Caco-2 (cell line): ENCODE results near the gene SRSF8. TPM values are rescaled to one million over a fixed set of nuclear protein-coding genes. Genes with fewer than 3 reads are reported as not detected.
"Not testable (repeated sequence)": the region's sequence is repeated elsewhere in the genome, so short reads cannot be mapped to it uniquely, and the experiment has no call there.

Source experiments
- BruUV-seq: library from RNA; stranded (reverse); fragments of 400-500 nt; replicated peaks from 2 replicates; lab custom pipeline; 2021; lab: Mats Ljungman, UMichigan
- CTCF ChIA-PET: fragments of 300-600 bp; sonication (Branson Sonifier 250); formaldehyde crosslinking; loops from one replicate; lab custom pipeline; 2022; ENCODE audit warnings: antibody characterized with exemption; lab: Charles Lee
- POLR2A ChIA-PET: fragments of 300-600 bp; sonication (Branson Sonifier 250); formaldehyde crosslinking; loops from one replicate; lab custom pipeline; 2022; ENCODE audit warnings: antibody characterized with exemption; lab: Charles Lee
- DNase-seq, 2 experiments: peaks; one replicate each; pipeline versions ENCODE4 v3.0.0 to v3.0.0-alpha.2; 2020 to 2022
- H3K27me3 ChIP-seq: replicated peaks from 2 replicates; pipeline ENCODE4 v1.6.0; 2011; ENCODE audit warnings: low read length; ENCODE audit not compliant: control insufficient read depth, insufficient read depth
- H3K36me3 ChIP-seq: 2 replicates; pipeline ENCODE4 v1.5.1; 2011; ENCODE audit warnings: low read length; ENCODE audit not compliant: control insufficient read depth, insufficient read depth
- H3K4me1 ChIP-seq: fragments of 250-450 bp; sonication (Bioruptor Pico); 2 replicates; pipeline ENCODE4 v1.5.1; 2020; ENCODE audit warnings: mild to moderate bottlenecking
- H3K4me3 ChIP-seq: 2 replicates; pipeline ENCODE4 v1.5.1; 2011; ENCODE audit warnings: low read depth, mild to moderate bottlenecking, control low read depth, low read length
- H3K9me3 ChIP-seq: fragments of 250-450 bp; sonication (Bioruptor Pico); 2 replicates; pipeline ENCODE4 v1.5.1; 2020; ENCODE audit warnings: mild to moderate bottlenecking, moderate library complexity
- H3K27ac Mint-ChIP-seq: one replicate; pipeline ENCODE4 v1.8.0; 2022; ENCODE audit warnings: mixed read lengths; ENCODE audit not compliant: unreplicated experiment
- H3K27me3 Mint-ChIP-seq: one replicate; pipeline ENCODE4 v1.8.0; 2022; ENCODE audit warnings: mixed read lengths; ENCODE audit not compliant: insufficient read depth, unreplicated experiment
- H3K36me3 Mint-ChIP-seq: one replicate; pipeline ENCODE4 v1.8.0; 2022; ENCODE audit warnings: mild to moderate bottlenecking, mixed read lengths; ENCODE audit not compliant: insufficient read depth, unreplicated experiment
- H3K4me1 Mint-ChIP-seq: one replicate; pipeline ENCODE4 v1.8.0; 2022; ENCODE audit warnings: low read depth, mixed read lengths; ENCODE audit not compliant: unreplicated experiment
- H3K4me3 Mint-ChIP-seq: one replicate; pipeline ENCODE4 v1.8.0; 2022; ENCODE audit warnings: mild to moderate bottlenecking, moderate library complexity, mixed read lengths; ENCODE audit not compliant: unreplicated experiment
- H3K9me3 Mint-ChIP-seq: one replicate; pipeline ENCODE4 v1.8.0; 2022; ENCODE audit warnings: mixed read lengths; ENCODE audit not compliant: unreplicated experiment
- CTCF ChIP-seq, 2 experiments: fragments of 200-600 bp in 1 of 2; IDR thresholded peaks; 1 replicate in 1 of 2; 2 replicates in 1 of 2; pipeline versions ENCODE4 v1.5.1 to v1.8.0; 2011 to 2022; ENCODE audit warnings: antibody characterized with exemption in 1 of 2, control low read depth in 1 of 2, inconsistent platforms in 1 of 2, low read depth in 1 of 2, low read length in 1 of 2, mild to moderate bottlenecking in 1 of 2, moderate library complexity in 1 of 2; ENCODE audit not compliant: insufficient read depth in 1 of 2, severe bottlenecking in 1 of 2, unreplicated experiment in 1 of 2
- intact Hi-C: fragments of 100-400 bp; cut with micrococcal nuclease; formaldehyde crosslinking; loops from one replicate; pipeline ENCODE4 v1.10.0; 2022; ENCODE audit not compliant: unreplicated experiment
- total RNA-seq: library from RNA; stranded (reverse); gene quantifications from 2 replicates; pipeline ENCODE4 v1.2.3, GENCODE V29; 2022

SRSF8 gene
- total RNA-seq, 1 experiment from 2014 or later: 44.5 TPM

GRCh38 chr11:95108159-95108611, 41.5 kb downstream of the SRSF8 start:
- ChIA-PET POLR2A (interaction anchor here (1.3 kb wide), 1 partner anchor 18 kb away, joined by 5 read pairs; no protein-coding TSS in a partner anchor), CTCF (interaction anchor here (0.9 to 1.7 kb wide), 3 partner anchors 15 to 44 kb away, joined by 3 to 5 read pairs (median 4); no protein-coding TSS in a partner anchor)
- no peak for DNase-seq
- intact Hi-C loops: no loop called here
- Histone ChIP-seq H3K4me3 (no peak overlapping the region), H3K27me3 (no peaks in the 10 kb centered on the region), H3K9me3 (no peaks in the 10 kb centered on the region), H3K36me3 (no peaks in the 10 kb centered on the region; the same call in 1 of the 2 replicates), H3K4me1 (peaks cover 28% of the 10 kb centered on the region)
- no peaks in the 10 kb centered on the region for H3K9me3 Mint-ChIP-seq
- H3K4me3 Mint-ChIP-seq: no peak overlapping the region
- no TSS peak for BruUV-seq
- no peaks in the 10 kb centered on the region for H3K36me3 Mint-ChIP-seq
- TF ChIP-seq CTCF (IDR thresholded peaks at IDR 0.05; ENCODE audit: insufficient read depth in 1 of 2, low read depth in 1 of 2, low read length in 1 of 2, severe bottlenecking in 1 of 2, unreplicated experiment in 1 of 2): no peak
- H3K27ac Mint-ChIP-seq: no peak overlapping the region
- no peaks in the 10 kb centered on the region for H3K27me3 Mint-ChIP-seq
- H3K4me1 Mint-ChIP-seq: peaks cover 18% of the 10 kb centered on the region

- no peak for TF ChIP-seq CTCF (IDR thresholded peaks at IDR 0.05; ENCODE audit: insufficient read depth in 1 of 2, low read depth in 1 of 2, low read length in 1 of 2, severe bottlenecking in 1 of 2, unreplicated experiment in 1 of 2)
These were observed 42.2 kb downstream of the SRSF8 start for GRCh38 chr11:95108671-95109551.

GRCh38 chr11:95111471-95111870, 44.8 kb downstream of the SRSF8 start:
- POLR2A ChIA-PET, CTCF ChIA-PET, H3K36me3 Mint-ChIP-seq, DNase-seq, H3K4me3 ChIP-seq, H3K9me3 ChIP-seq, H3K27ac Mint-ChIP-seq, H3K9me3 Mint-ChIP-seq, BruUV-seq, H3K36me3 ChIP-seq, intact Hi-C loops, H3K27me3 ChIP-seq, H3K27me3 Mint-ChIP-seq, H3K4me3 Mint-ChIP-seq: not testable (repeated sequence)
- peaks cover 28% of the 10 kb centered on the region for H3K4me1 ChIP-seq
- H3K4me1 Mint-ChIP-seq: peaks cover 18% of the 10 kb centered on the region

More at GRCh38 chr11:95108671-95109551, 42.2 kb downstream of the SRSF8 start:
- Mint-ChIP-seq H3K27me3 (no peaks in the 10 kb centered on the region), H3K4me3 (no peak overlapping the region), H3K27ac (no peak overlapping the region), H3K4me1 (peaks cover 18% of the 10 kb centered on the region), H3K9me3 (no peaks in the 10 kb centered on the region), H3K36me3 (no peaks in the 10 kb centered on the region)
- no TSS peak for BruUV-seq
- Histone ChIP-seq H3K4me1 (peaks cover 28% of the 10 kb centered on the region), H3K9me3 (no peaks in the 10 kb centered on the region), H3K4me3 (no peak overlapping the region), H3K36me3 (no peaks in the 10 kb centered on the region; the same call in 1 of the 2 replicates), H3K27me3 (no peaks in the 10 kb centered on the region)
- intact Hi-C loops: no loop called here
- POLR2A ChIA-PET: interaction anchor here (1.3 kb wide), 1 partner anchor 18 kb away, joined by 5 read pairs; no protein-coding TSS in a partner anchor
- no peak for DNase-seq
- CTCF ChIA-PET: interaction anchor here (0.9 kb wide), 1 partner anchor 16 kb away, joined by 3 read pairs; no protein-coding TSS in a partner anchor
